ENCODE data around the gene CNTNAP5. TPM values are rescaled to one million over a fixed set of nuclear protein-coding genes. Genes with fewer than 3 reads are reported as not detected.

CNTNAP5 gene
- total and polyA plus RNA-seq, 9 of the 15 experiments (the other 6 are each of a cell fraction or from before 2014, with no cell fraction given) = not detected

DNA sequence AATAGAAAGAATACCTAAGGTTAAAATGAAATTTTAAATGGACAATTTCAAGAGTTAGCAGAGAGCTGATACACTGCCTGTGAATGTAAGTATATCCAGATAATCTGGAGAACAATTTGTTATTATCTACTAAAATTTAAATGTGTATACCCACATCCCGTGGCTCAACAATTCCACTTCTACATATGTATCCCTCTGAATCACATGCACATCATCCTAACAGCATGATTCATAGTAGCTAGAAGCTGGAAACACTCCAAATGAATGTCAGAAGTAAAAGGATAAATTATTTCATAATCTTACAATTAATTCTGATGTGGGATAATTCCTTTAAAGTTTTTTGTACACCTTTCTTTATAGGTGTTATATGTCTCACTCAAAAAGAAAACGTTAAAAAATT, 87.9 kb downstream of the CNTNAP5 start (continued):
- TF ChIP-seq ZNF445 (CRISPR knock-in tag; IDR thresholded peaks at IDR 0.05; ENCODE audit: low read depth) = no peak

DNA sequence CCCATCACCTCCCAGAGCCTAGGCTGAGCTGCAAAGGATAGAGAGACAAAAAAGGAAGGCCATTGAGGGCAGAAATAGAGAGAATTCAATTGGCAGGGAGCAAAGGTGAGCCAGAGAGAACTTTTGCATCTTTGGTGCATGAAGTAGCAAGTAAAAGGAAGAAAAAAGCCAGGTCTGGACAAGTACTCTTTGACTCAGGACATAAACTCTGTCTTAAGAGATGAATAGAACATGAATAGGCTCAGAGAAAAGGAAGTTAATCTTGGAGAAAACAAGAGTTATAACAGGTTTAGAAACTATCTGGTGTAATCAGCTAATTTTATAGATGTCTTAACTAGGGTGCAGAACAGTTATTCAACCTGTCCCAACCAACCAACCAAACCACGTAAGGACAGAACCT, 95.2 kb downstream of the CNTNAP5 start:
- H3K9ac ChIP-seq (ENCODE audit: insufficient read depth in 1 of 2, low read depth in 2 of 2, low read length in 2 of 2) = no peak overlapping the region
- BruUV-seq (replicated peaks) = no TSS peak
- H3K27me3 ChIP-seq (ENCODE audit: control insufficient read depth in 2 of 2, insufficient read depth in 2 of 2, low read length in 2 of 2) = no peaks in the 10 kb centered on the region
- 0% methylated on average over 1 of the region's 1 CpG for WGBS (ENCODE audit: insufficient coverage, low coverage, missing lambda C conversion rate)
- no peak overlapping the region for H3K4me3 ChIP-seq
- H2AFZ ChIP-seq (ENCODE audit: low read depth, low read length) = no peak overlapping the region
- intact Hi-C loops (cut with micrococcal nuclease) (no loop called here), in situ Hi-C loops (cut with MboI) (no loop called here)
- H3K9me1 ChIP-seq (ENCODE audit: control insufficient read depth, insufficient read depth, low read length) = no peaks in the 10 kb centered on the region
- H3K4me2 ChIP-seq (ENCODE audit: insufficient read depth, low read length) = no peak overlapping the region
- H3K36me3 ChIP-seq (ENCODE audit: control insufficient read depth, insufficient read depth, low read length) = no peaks in the 10 kb centered on the region
- no peak for FAIRE-seq
- POLR2A ChIA-PET = no interaction called here
- H4K20me1 ChIP-seq (replicated peaks; ENCODE audit: control insufficient read depth, insufficient read depth, low read length) = no peaks in the 10 kb centered on the region
- TF ChIP-seq ZNF174 (CRISPR knock-in tag; IDR thresholded peaks at IDR 0.05) (no peak), ZNF436 (CRISPR knock-in tag; IDR thresholded peaks at IDR 0.05) (no peak), PRPF4 (IDR thresholded peaks at IDR 0.05; ENCODE audit: insufficient read depth, low read depth, low read length, poor library complexity, severe bottlenecking) (no peak), NCOA2 (IDR thresholded peaks at IDR 0.05; ENCODE audit: partially characterized antibody in 2 of 2) (no peak), DNMT1 (IDR thresholded peaks at IDR 0.05) (no peak), NBN (IDR thresholded peaks at IDR 0.05; ENCODE audit: low read depth) (no peak)
- H3K4me1 ChIP-seq (replicated peaks in 1 of 2; ENCODE audit: control insufficient read depth in 2 of 2, insufficient read depth in 2 of 2, low read length in 2 of 2) = no peaks in the 10 kb centered on the region
- H3K27ac ChIP-seq (ENCODE audit: extremely low read depth, low read depth, low read length) = no peak overlapping the region
- H3K9me3 ChIP-seq (replicated peaks; ENCODE audit: control insufficient read depth, insufficient read depth, low read depth, low read length) = no peaks in the 10 kb centered on the region
- no peak for ATAC-seq
- H3K79me2 ChIP-seq (ENCODE audit: control insufficient read depth, insufficient read depth, low read length) = no peaks in the 10 kb centered on the region
- no peak for DNase-seq (ENCODE audit: extremely low read depth in 1 of 4, low spot score in 3 of 4)
- CTCF ChIA-PET (ENCODE audit: low intra/inter-chr PET ratio) = no interaction called here

All from K562 (cell line).